Duodenal mucosa (tissue), 2 donors: Measurements from ENCODE around the gene DCP2.

Experiments
- H3K27ac ChIP-seq: one replicate; pipeline ENCODE4 v1.7.0; 2013; ENCODE audit warnings: low read depth, low read length
- H3K27me3 ChIP-seq, 2 donors: one replicate each; pipeline ENCODE4 v1.7.0; 2013; ENCODE audit warnings: low read length in 2 of 2, control low read depth in 1 of 2; ENCODE audit not compliant: insufficient read depth in 2 of 2, control insufficient read depth in 1 of 2
- H3K36me3 ChIP-seq, 2 donors: one replicate each; pipeline ENCODE4 v1.7.0; 2013; ENCODE audit warnings: low read length in 2 of 2, control low read depth in 1 of 2; ENCODE audit not compliant: insufficient read depth in 2 of 2, control insufficient read depth in 1 of 2
- H3K4me1 ChIP-seq, 2 donors: one replicate each; pipeline ENCODE4 v1.7.0; 2013; ENCODE audit warnings: low read length in 2 of 2, control low read depth in 1 of 2; ENCODE audit not compliant: insufficient read depth in 2 of 2, control insufficient read depth in 1 of 2
- H3K4me3 ChIP-seq, 2 donors: one replicate each; pipeline ENCODE4 v1.7.0; 2013; ENCODE audit warnings: low read length in 2 of 2, low read depth in 1 of 2
- H3K9ac ChIP-seq, 2 donors: one replicate each; pipeline ENCODE4 v1.7.0; 2013; ENCODE audit warnings: low read length in 2 of 2, low read depth in 1 of 2
- H3K9me3 ChIP-seq, 2 donors: one replicate each; pipeline ENCODE4 v1.7.0; 2013; ENCODE audit warnings: low read length in 2 of 2, control low read depth in 1 of 2; ENCODE audit not compliant: control insufficient read depth in 1 of 2

DCP2 gene

GRCh38 chr5:112965733-112966306 is 10.8 kb upstream of the DCP2 start:
- no peak overlapping the region for H3K27ac ChIP-seq
- no peak overlapping the region for H3K4me3 ChIP-seq
- no peak overlapping the region for H3K9ac ChIP-seq
- H3K4me1 ChIP-seq: no peaks in the 10 kb centered on the region
- H3K36me3 ChIP-seq: no peaks in the 10 kb centered on the region
- H3K9me3 ChIP-seq: no peaks in the 10 kb centered on the region
- no peaks in the 10 kb centered on the region for H3K27me3 ChIP-seq

- no peak overlapping the region for H3K4me3 ChIP-seq
- no peaks in the 10 kb centered on the region for H3K27me3 ChIP-seq
- no peaks in the 10 kb centered on the region for H3K9me3 ChIP-seq
- no peaks in the 10 kb centered on the region for H3K36me3 ChIP-seq
- H3K9ac ChIP-seq: no peak overlapping the region
- no peak overlapping the region for H3K27ac ChIP-seq
- H3K4me1 ChIP-seq: no peaks in the 10 kb centered on the region
Observed at GRCh38 chr5:112967520-112968083, 9.0 kb upstream of the DCP2 start.

- Histone ChIP-seq H3K4me3 (no peak overlapping the region), H3K36me3 (no peaks in the 10 kb centered on the region), H3K27ac (no peak overlapping the region), H3K4me1 (peaks cover under 1 to 4% of the 10 kb centered on the region in 2 donors), H3K27me3 (no peaks in the 10 kb centered on the region), H3K9me3 (no peaks in the 10 kb centered on the region), H3K9ac (no peak overlapping the region)
Observed at GRCh38 chr5:112968411-112969106, 8.0 kb upstream of the DCP2 start.

- Histone ChIP-seq H3K36me3 (no peaks in the 10 kb centered on the region), H3K27me3 (no peaks in the 10 kb centered on the region), H3K4me1 (peaks cover 9 to 10% of the 10 kb centered on the region in 2 donors), H3K9ac (no peak overlapping the region), H3K4me3 (no peak overlapping the region), H3K27ac (no peak overlapping the region), H3K9me3 (no peaks in the 10 kb centered on the region)
Observed at GRCh38 chr5:112971276-112971675, 5.3 kb upstream of the DCP2 start.

GRCh38 chr5:112973036-112973435 is 3.6 kb upstream of the DCP2 start:
- Histone ChIP-seq H3K4me1 (peaks cover 9 to 11% of the 10 kb centered on the region in 2 donors), H3K9me3 (no peaks in the 10 kb centered on the region), H3K9ac (no peak overlapping the region), H3K4me3 (no peak overlapping the region), H3K27me3 (no peaks in the 10 kb centered on the region), H3K27ac (no peak overlapping the region), H3K36me3 (no peaks in the 10 kb centered on the region)

- H3K4me1 ChIP-seq: peaks cover 15 to 20% of the 10 kb centered on the region in 2 donors
- H3K36me3 ChIP-seq: no peaks in the 10 kb centered on the region
- no peaks in the 10 kb centered on the region for H3K9me3 ChIP-seq
- H3K27me3 ChIP-seq: no peaks in the 10 kb centered on the region
- no peak overlapping the region for H3K9ac ChIP-seq
- H3K27ac ChIP-seq: no peak overlapping the region
- H3K4me3 ChIP-seq: no peak overlapping the region
Observed at GRCh38 chr5:112973904-112974303, 2.7 kb upstream of the DCP2 start.

GRCh38 chr5:112974901-112975300 is 1.7 kb upstream of the DCP2 start:
- Histone ChIP-seq H3K4me3 (no peak overlapping the region), H3K27ac (no peak overlapping the region), H3K27me3 (no peaks in the 10 kb centered on the region), H3K9ac (no peak overlapping the region), H3K4me1 (peaks cover 15 to 25% of the 10 kb centered on the region in 2 donors), H3K9me3 (no peaks in the 10 kb centered on the region), H3K36me3 (no peaks in the 10 kb centered on the region)

GRCh38 chr5:112975721-112976431 is 722 bp upstream of the DCP2 start:
- H3K9ac ChIP-seq: peak overlapping the region; percentile 83 to 91
- H3K27me3 ChIP-seq: no peaks in the 10 kb centered on the region

GRCh38 chr5:112977440-112977861 is 853 bp downstream of the DCP2 start:
- Histone ChIP-seq H3K4me1 (peaks cover 15 to 25% of the 10 kb centered on the region in 2 donors), H3K36me3 (no peaks in the 10 kb centered on the region), H3K27ac (no peak overlapping the region), H3K9me3 (no peaks in the 10 kb centered on the region), H3K27me3 (no peaks in the 10 kb centered on the region), H3K4me3 (peak overlapping the region; percentile 79 to 88), H3K9ac (peak overlapping the region; percentile 70 to 91)

More at GRCh38 chr5:112975721-112976431, 722 bp upstream of the DCP2 start:
- Histone ChIP-seq H3K9me3 (no peaks in the 10 kb centered on the region), H3K36me3 (no peaks in the 10 kb centered on the region), H3K4me1 (peaks cover 15 to 25% of the 10 kb centered on the region in 2 donors), H3K27ac (peak overlapping the region; percentile 82), H3K4me3 (peak overlapping the region; percentile 79 to 88)

- Histone ChIP-seq H3K9me3 (no peaks in the 10 kb centered on the region), H3K27me3 (no peaks in the 10 kb centered on the region), H3K36me3 (no peaks in the 10 kb centered on the region), H3K27ac (no peak overlapping the region), H3K4me1 (peaks cover 12 to 22% of the 10 kb centered on the region in 2 donors), H3K4me3 (no peak overlapping the region), H3K9ac (no peak overlapping the region)
Observed at GRCh38 chr5:112978836-112979235, 2.2 kb downstream of the DCP2 start.
